Ramos (cell line): ENCODE data around the gene MEX3C.

ENCODE experiments used
- in situ Hi-C: fragments of 300-500 bp; cut with MboI; formaldehyde crosslinking; loops from one replicate; pipeline ENCODE4 v1.14.3; 2022; ENCODE audit warnings: low sequenced_read_pairs; ENCODE audit not compliant: unreplicated experiment

The MEX3C gene

GRCh38 chr18:51162617-51163016 lies 34.9 kb downstream of the MEX3C start:
- in situ Hi-C loops, result no loop called here

- in situ Hi-C loops, result no loop called here
These were observed 36.8 kb downstream of the MEX3C start for GRCh38 chr18:51160646-51161045.

DNA sequence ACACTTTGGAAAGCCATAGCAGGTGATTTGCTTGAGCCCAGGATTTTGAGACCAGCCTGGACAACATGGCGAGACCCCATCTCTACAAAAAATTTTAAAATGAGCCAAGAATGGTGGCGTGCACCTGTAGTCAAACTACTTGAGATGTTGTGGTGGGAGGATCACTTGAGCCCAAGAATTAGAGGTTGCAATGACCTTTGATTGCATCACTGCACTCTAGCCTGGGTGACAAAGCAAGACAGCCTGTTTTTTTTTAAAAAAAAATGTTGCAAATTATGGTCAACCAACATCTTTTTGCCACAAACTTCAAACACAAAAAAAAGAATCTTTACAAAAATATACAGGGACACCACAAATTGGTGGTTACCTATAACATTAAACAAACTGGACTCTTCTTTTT lies 40.3 kb downstream of the MEX3C start:
- in situ Hi-C loops, result no loop called here

GRCh38 chr18:51154431-51155063 lies 42.9 kb downstream of the MEX3C start:
- in situ Hi-C loops, result no loop called here

GRCh38 chr18:51153659-51154371 lies 43.7 kb downstream of the MEX3C start:
- in situ Hi-C loops, result no loop called here

DNA sequence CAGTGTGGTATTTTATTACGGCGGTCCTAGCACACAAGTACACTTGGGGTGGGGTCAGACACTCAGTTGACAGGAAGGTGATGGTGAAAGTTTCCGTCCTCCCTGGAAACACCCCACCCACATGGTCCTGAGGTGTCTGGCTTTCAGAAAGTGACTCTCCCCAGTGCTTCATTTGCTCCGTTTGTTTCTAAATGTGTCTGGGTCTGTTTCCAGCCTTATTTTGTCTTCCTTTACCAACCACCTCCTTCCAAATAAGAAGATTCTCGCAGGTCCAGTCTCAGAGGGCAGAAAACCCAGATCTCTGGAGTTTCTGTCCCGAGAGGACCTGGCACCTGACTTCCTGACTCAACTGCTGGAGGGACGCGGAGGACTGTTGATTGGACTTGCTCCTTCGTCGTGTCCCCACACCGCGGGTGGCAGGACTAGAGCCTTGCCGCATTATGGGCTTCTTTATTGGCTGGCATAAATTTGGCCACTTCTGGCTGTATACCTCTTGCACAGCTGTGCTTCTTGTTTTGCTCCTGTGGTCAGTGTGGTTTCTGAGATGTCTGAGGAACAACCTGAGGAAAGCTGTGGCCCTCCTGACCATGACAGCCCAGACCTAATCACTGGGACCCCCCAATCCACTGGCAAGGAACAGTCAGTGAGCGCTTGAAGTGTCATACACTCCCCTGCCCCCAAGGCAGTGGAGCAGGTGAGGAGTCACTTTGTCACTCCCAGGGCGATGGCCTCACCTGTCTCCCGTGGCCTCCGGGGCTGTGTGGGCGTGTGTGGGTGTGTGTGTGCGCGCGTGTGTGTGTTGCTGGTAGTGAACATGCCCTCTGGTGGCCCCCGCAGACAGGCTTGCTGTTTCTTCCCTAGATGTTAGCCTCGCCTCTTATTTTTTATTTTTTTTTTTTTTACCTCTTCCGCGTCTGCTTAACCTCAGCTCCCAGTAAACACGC lies 45.6 kb downstream of the MEX3C start:
- in situ Hi-C loops, result no loop called here

- in situ Hi-C loops, result no loop called here
These were observed 46.3 kb downstream of the MEX3C start for GRCh38 chr18:51151185-51151567.

DNA sequence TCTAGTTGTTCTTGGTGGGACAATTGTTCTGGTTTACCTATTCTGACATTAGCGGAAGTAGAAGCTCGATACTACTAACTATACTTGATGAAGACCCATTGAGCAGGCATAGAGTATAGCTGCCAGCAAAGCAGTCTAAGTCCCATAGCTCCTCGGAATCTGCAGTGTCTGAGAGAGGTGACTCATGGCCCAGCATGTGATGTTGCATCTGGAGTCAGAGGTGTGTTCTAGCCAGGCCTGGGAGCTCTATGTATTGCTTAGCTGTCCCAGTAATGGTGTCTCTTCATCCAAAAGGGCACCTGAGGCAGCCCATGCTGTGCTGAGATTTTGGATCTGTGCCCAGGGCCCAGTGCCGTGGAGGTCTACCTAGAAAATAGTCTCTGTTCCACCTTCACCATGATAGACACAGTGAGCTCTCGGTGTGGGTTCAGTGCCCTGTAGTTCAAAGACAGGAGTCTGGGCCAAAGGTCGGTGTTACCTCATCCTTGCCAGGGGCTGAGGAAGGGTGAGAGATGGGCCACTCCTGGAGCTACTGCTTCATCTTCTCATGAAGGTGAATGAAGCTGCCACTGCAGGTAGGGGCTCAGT lies 47.3 kb downstream of the MEX3C start:
- in situ Hi-C loops, result no loop called here

- in situ Hi-C loops, result no loop called here
These were observed 47.8 kb downstream of the MEX3C start for GRCh38 chr18:51149670-51150069.

GRCh38 chr18:51146909-51147308 lies 50.6 kb downstream of the MEX3C start:
- in situ Hi-C loops, result no loop called here

DNA sequence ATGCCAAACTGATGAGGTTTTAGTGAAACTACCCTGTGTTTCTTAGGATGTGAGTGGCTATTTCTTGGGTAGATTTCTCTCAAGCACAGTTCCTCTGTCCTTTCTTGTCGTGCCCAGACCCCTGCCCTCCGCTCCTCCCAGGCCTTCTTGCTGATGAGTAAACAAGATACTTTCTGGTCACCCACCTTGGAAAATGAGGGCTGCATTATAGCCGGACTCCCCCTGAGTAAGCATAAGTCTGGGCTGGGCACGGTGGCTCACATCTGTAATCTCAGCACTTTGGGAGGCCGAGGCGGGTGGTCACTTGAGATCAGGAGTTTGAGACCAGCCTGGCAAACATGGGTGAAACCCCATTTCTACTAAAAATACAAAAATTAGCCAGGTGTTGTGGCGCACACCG lies 58.5 kb downstream of the MEX3C start:
- in situ Hi-C loops, result no loop called here

- in situ Hi-C loops, result no loop called here
These were observed 59.6 kb downstream of the MEX3C start for GRCh38 chr18:51137891-51138290.

DNA sequence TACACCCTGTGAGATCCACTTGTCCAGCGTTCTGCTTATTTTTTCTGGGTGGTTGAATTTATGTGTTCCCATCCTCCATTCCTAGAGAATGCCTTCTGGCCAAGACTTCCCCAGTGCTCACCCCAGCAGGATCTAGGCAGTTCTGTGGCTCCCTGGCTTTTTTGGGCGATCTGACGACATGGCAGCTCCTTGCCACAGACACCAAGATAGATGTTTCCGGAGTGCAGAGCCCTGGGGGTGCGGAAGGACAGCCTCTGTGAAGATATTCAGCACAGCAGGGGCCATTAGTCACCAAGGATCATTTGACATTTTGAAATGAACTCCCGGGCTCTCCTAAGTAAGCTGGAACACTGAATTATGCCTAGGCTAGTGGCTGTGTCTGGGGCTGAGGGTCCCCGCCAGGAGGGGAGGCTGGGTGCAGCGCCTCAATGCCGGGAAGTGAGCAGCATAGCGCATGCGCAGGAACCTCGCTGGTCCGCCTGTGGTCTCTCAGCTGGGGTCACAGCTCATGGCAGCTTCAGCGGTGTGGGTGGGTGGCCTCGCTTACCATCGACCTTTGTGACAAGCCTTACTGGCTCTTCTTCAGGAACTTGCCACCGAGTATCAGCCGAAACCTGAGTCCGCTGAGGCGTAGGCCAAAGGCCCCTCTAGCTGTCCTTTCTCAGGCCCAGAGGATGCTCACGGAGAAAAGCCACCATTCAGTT lies 60.3 kb downstream of the MEX3C start:
- in situ Hi-C loops, result no loop called here

DNA sequence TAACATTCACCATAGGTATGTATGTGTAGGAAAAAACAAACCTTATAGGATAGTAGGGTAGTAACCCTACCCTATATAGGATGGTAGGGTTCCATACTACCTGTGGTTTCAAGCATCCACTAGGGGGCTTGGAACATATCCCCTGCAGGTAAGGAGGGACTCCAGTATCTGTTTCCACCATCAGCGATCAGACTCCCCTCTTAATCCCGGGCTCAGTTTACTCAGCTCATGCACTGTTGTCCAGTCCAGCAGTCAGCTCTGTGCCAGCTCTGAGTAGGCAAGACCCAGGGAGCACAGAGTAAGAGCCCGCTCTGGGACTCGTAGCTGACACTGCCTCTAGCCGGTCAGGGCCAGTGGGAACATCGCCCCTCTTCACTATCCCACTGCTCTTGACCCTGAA lies 61.7 kb downstream of the MEX3C start:
- in situ Hi-C loops, result no loop called here

DNA sequence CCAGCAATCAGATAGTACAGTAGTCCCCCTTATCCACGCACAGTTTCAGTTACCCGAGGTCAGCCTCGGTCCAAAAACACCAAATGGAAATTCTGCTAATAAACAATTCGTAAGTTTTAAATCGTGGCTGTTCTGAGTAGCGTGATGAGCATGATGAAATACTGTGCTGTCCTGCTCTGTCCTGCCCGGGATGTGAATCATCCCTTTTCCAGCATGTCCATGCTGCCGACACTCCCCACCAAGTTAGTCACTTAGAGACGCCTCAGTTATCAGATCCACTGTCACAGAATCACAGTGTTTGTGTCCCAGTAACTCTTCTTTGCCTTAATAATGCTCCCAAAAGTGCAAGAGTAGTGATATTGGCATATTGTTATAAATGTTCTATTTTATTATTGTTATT lies 62.1 kb downstream of the MEX3C start:
- in situ Hi-C loops, result no loop called here

- in situ Hi-C loops, result no loop called here
These were observed 62.8 kb downstream of the MEX3C start for GRCh38 chr18:51134721-51135120.

GRCh38 chr18:51133580-51134160 lies 63.8 kb downstream of the MEX3C start:
- in situ Hi-C loops, result no loop called here

- in situ Hi-C loops, result no loop called here
These were observed 65.1 kb downstream of the MEX3C start for GRCh38 chr18:51132256-51132935.

- in situ Hi-C loops, result no loop called here
These were observed 68.9 kb downstream of the MEX3C start for GRCh38 chr18:51128533-51128932.
